HEK293T (cell line): ENCODE results near the gene RPL13.
A peak's percentile ranks its signal among the peaks of the same experiment; 100 is the strongest.

Experiments
- CTCF ChIA-PET: fragments of 350-600 bp; formaldehyde crosslinking; extraction: SDS; loops from one replicate; lab custom pipeline; 2021; ENCODE audit warnings: antibody characterized with exemption, inconsistent platforms; lab: Yijun Ruan, JAX
- POLR2A ChIA-PET: fragments of 350-600 bp; formaldehyde crosslinking; extraction: SDS; loops from one replicate; lab custom pipeline; 2020; ENCODE audit warnings: antibody characterized with exemption, inconsistent platforms; lab: Yijun Ruan, JAX
- DNase-seq: peaks from one replicate; pipeline ENCODE4 v3.0.0; 2012; ENCODE audit warnings: mixed read lengths; ENCODE audit errors: extremely low spot score
- ARNT ChIP-seq: fragments of 450-650 bp; IDR thresholded peaks from 2 replicates; pipeline ENCODE4 v1.6.1; 2017; ENCODE audit warnings: mild to moderate bottlenecking
- BHLHE40 ChIP-seq: fragments of 450-650 bp; IDR thresholded peaks from 2 replicates; pipeline ENCODE4 v1.6.1; 2016; ENCODE audit warnings: mild to moderate bottlenecking, moderate library complexity, borderline replicate concordance
- CTBP1 ChIP-seq: fragments of 450-650 bp; IDR thresholded peaks from 2 replicates; pipeline ENCODE4 v1.6.1; 2016; ENCODE audit warnings: borderline replicate concordance
- ELF4 ChIP-seq: fragments of 450-650 bp; IDR thresholded peaks from 2 replicates; pipeline ENCODE4 v1.6.1; 2017; ENCODE audit warnings: antibody characterized with exemption
- FOXA1 ChIP-seq: fragments of 450-650 bp; IDR thresholded peaks from 2 replicates; pipeline ENCODE4 v1.6.1; 2016; ENCODE audit warnings: mild to moderate bottlenecking
- FOXK2 ChIP-seq: fragments of 450-650 bp; IDR thresholded peaks from 2 replicates; pipeline ENCODE4 v1.6.1; 2016; ENCODE audit warnings: mild to moderate bottlenecking
- FOXM1 ChIP-seq: fragments of 450-650 bp; IDR thresholded peaks from 2 replicates; pipeline ENCODE4 v1.6.1; 2017; ENCODE audit warnings: mild to moderate bottlenecking, borderline replicate concordance
- HDGF ChIP-seq: fragments of 450-650 bp; IDR thresholded peaks from 2 replicates; pipeline ENCODE4 v1.6.1; 2017; ENCODE audit warnings: antibody characterized with exemption, borderline replicate concordance
- L3MBTL2 ChIP-seq: fragments of 450-650 bp; conservative IDR thresholded peaks from 2 replicates; pipeline ENCODE4 v1.6.1; 2016; ENCODE audit warnings: mild to moderate bottlenecking
- LEF1 ChIP-seq: fragments of 450-650 bp; IDR thresholded peaks from 2 replicates; pipeline ENCODE4 v1.6.1; 2017; ENCODE audit warnings: mild to moderate bottlenecking, borderline replicate concordance
- NFRKB ChIP-seq: fragments of 450-650 bp; IDR thresholded peaks from 2 replicates; pipeline ENCODE4 v1.6.1; 2016; ENCODE audit warnings: mild to moderate bottlenecking, moderate library complexity
- PKNOX1 ChIP-seq: fragments of 450-650 bp; IDR thresholded peaks from 2 replicates; pipeline ENCODE4 v1.6.1; 2016
- SP1 ChIP-seq: fragments of 450-650 bp; IDR thresholded peaks from 2 replicates; pipeline ENCODE4 v1.6.1; 2017
- SUZ12 ChIP-seq: fragments of 450-650 bp; IDR thresholded peaks from 2 replicates; pipeline ENCODE4 v1.6.1; 2016; ENCODE audit warnings: mild to moderate bottlenecking
- TARDBP ChIP-seq: fragments of 450-650 bp; IDR thresholded peaks from 2 replicates; pipeline ENCODE4 v1.6.1; 2016
- ZNF384 ChIP-seq: fragments of 450-650 bp; IDR thresholded peaks from 2 replicates; pipeline ENCODE4 v1.6.1; 2016

RPL13 gene

DNA sequence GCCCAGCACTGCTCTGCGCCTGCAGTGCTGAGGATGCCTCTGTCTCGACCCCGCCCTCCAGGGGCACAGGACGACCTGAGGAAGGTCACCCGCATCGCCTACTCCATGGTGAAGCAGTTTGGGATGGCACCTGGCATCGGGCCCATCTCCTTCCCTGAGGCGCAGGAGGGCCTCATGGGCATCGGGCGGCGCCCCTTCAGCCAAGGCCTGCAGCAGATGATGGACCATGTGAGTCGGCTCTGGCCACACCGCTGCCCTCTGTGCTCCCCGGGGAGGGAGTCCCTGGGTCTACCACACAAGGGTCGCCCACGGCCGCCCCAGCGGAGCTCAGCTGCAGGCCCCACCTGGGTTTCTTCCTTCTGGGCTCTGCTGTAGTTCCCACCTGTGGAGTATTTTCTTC lies 6.7 kb upstream of the RPL13 start:
- ChIA-PET CTCF (interaction anchor here (0.9 kb wide), 1 partner anchor 245 kb away, joined by 3 read pairs; no protein-coding TSS in a partner anchor), POLR2A (no interaction called here)
- no peak for DNase-seq
- TF ChIP-seq NFRKB = no peak
- no peak for TF ChIP-seq PKNOX1
- TF ChIP-seq FOXM1 = no peak
- no peak for TF ChIP-seq L3MBTL2

- TF ChIP-seq PKNOX1 = no peak
- TF ChIP-seq FOXA1 = no peak
- TF ChIP-seq FOXK2 = no peak
- no peak for TF ChIP-seq BHLHE40
- no peak for TF ChIP-seq SUZ12
- no peak for TF ChIP-seq FOXM1
- no peak for TF ChIP-seq SP1
- no peak for TF ChIP-seq CTBP1
- no peak for TF ChIP-seq NFRKB
- no peak for TF ChIP-seq L3MBTL2
- TF ChIP-seq ELF4 = no peak
- no peak for TF ChIP-seq ZNF384
- TF ChIP-seq TARDBP = no peak
- no peak for TF ChIP-seq HDGF
- TF ChIP-seq ARNT = no peak
- no peak for TF ChIP-seq LEF1
- POLR2A ChIA-PET = no interaction called here
- DNase-seq = no peak
- CTCF ChIA-PET = no interaction called here
Observed at GRCh38 chr16:89554343-89554742, 6.1 kb upstream of the RPL13 start.

GRCh38 chr16:89555265-89555664 lies 5.2 kb upstream of the RPL13 start:
- no peak for TF ChIP-seq ELF4
- no peak for TF ChIP-seq HDGF
- no peak for TF ChIP-seq SP1
- TF ChIP-seq SUZ12 = no peak
- no peak for TF ChIP-seq TARDBP
- no peak for TF ChIP-seq FOXK2
- TF ChIP-seq ZNF384 = no peak
- TF ChIP-seq FOXA1 = no peak
- no peak for TF ChIP-seq L3MBTL2
- no peak for TF ChIP-seq PKNOX1
- ChIA-PET CTCF (no interaction called here), POLR2A (no interaction called here)
- DNase-seq = no peak

- ChIA-PET CTCF (no interaction called here), POLR2A (no interaction called here)
Observed at GRCh38 chr16:89555780-89556179, 4.7 kb upstream of the RPL13 start.

GRCh38 chr16:89556750-89557689 lies 3.5 kb upstream of the RPL13 start:
- peak; percentile 78 for DNase-seq
- CTCF ChIA-PET = interaction anchor here (0.6 to 1.2 kb wide), 4 partner anchors 8 to 44 kb away, joined by 3 to 5 read pairs (median 4); no protein-coding TSS in a partner anchor
- POLR2A ChIA-PET = interaction anchor here (1.5 kb wide), 1 partner anchor 9 kb away, joined by 3 read pairs; no protein-coding TSS in a partner anchor
- TF ChIP-seq SUZ12 (no peak), PKNOX1 (peak; percentile 45; the same call in 1 of the 2 replicates), TARDBP (no peak)

More at GRCh38 chr16:89555780-89556179, 4.7 kb upstream of the RPL13 start:
- no peak for TF ChIP-seq L3MBTL2
- no peak for TF ChIP-seq ELF4
- TF ChIP-seq SUZ12 = no peak
- DNase-seq = no peak

DNA sequence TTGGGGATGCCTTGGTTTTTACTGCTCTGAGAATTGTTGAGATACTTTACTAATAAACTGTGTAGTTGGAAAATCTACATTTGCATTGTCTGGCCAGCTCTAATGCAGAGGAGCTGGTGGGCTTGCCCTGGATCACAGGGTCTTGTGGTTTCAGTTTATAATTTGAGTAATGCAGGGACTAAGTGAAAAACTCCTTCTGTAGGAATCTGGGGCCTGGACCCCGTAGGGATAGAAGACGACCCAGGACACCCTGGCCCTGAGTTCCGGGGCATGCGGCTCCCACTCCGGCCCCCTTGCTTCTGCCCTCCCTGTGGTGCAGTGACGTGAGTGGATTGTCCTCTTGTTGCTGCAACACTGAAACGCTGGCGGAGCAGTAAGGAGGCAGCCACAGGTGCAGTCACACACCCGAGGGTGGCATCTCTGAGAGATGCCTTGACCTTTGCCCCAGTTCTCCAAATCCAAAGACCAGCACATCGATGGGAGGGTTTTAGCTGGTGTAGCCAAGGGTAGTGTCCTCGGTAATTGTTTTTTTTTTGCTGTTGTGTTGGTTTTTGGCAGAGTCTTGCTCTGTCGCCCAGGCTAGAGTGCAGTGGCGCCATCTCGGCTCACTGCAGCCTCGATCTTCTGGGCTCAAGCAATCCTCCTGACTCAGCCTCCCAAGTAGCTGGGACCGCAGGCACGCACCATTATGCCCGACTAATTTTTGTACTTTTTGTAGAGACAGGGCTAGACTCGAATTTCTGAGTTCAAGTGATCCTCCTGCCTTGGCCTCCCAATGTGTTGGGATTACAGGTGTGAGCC lies 2.6 kb upstream of the RPL13 start:
- ChIA-PET CTCF (interaction anchor here (0.6 to 1.2 kb wide), 4 partner anchors 8 to 37 kb away, joined by 3 to 5 read pairs (median 4); no protein-coding TSS in a partner anchor), POLR2A (interaction anchor here (1.5 kb wide), 1 partner anchor 8 kb away, joined by 3 read pairs; no protein-coding TSS in a partner anchor)
- TF ChIP-seq TARDBP = no peak
- TF ChIP-seq FOXM1 = no peak
- DNase-seq = no peak
